GM21576 (cell line): ENCODE measurements around the gene CHFR.
"Not testable (repeated sequence)": the region's sequence is repeated elsewhere in the genome, so short reads cannot be mapped to it uniquely, and the experiment has no call there.

Experiments
- ATAC-seq: cut with Tn5 transposase; IDR thresholded peaks from one replicate; pipeline ENCODE4 v1.9.1; 2021; ENCODE audit warnings: mild to moderate bottlenecking, moderate library complexity; ENCODE audit not compliant: unreplicated experiment

CHFR gene, protein sequence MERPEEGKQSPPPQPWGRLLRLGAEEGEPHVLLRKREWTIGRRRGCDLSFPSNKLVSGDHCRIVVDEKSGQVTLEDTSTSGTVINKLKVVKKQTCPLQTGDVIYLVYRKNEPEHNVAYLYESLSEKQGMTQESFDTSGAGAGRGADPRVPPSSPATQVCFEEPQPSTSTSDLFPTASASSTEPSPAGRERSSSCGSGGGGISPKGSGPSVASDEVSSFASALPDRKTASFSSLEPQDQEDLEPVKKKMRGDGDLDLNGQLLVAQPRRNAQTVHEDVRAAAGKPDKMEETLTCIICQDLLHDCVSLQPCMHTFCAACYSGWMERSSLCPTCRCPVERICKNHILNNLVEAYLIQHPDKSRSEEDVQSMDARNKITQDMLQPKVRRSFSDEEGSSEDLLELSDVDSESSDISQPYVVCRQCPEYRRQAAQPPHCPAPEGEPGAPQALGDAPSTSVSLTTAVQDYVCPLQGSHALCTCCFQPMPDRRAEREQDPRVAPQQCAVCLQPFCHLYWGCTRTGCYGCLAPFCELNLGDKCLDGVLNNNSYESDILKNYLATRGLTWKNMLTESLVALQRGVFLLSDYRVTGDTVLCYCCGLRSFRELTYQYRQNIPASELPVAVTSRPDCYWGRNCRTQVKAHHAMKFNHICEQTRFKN

GRCh38 chr12:132887513-132888351, at the start of gene CHFR:
TSS of gene CHFR (minus strand) at chr12:132887605. CDS start at chr12:132887328, 277 bp downstream.
- ATAC-seq, result peak; percentile 98

- ATAC-seq, result not testable (repeated sequence)
Observed at GRCh38 chr12:132936921-132937320, 49.5 kb upstream of the CHFR start.

- ATAC-seq, result no peak
Observed at GRCh38 chr12:132936163-132936562, 48.8 kb upstream of the CHFR start.

GRCh38 chr12:132926415-132926833, 39.0 kb upstream of the CHFR start:
- ATAC-seq, result no peak

GRCh38 chr12:132925597-132926414, 38.4 kb upstream of the CHFR start:
- ATAC-seq, result no peak

- ATAC-seq, result no peak
Observed at GRCh38 chr12:132924356-132924755, 37.0 kb upstream of the CHFR start.

- no peak for ATAC-seq
Observed at GRCh38 chr12:132923356-132923909, 36.0 kb upstream of the CHFR start.

GRCh38 chr12:132922676-132923075, 35.3 kb upstream of the CHFR start:
- no peak for ATAC-seq

- no peak for ATAC-seq
Observed at GRCh38 chr12:132921685-132922084, 34.3 kb upstream of the CHFR start.

- ATAC-seq, result no peak
Observed at GRCh38 chr12:132918680-132919079, 31.3 kb upstream of the CHFR start.

DNA sequence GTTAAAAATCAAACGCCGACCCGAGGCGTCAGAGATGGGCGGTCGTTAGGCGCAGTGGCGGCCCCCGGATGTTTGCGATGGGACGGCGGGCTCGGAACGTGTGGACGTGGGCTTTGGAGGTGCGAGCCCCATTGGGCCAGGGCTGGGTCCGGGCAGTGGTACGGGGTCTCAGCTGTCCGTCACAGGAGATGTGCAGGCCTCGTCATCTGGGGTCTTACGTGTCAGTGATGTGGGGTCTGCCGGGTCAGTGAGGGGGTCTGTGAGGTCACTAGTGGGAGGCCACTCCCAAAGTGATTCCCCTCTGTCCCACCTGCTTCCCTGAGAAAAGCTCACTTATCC, 21.6 kb upstream of the CHFR start:
- peak; percentile 11 for ATAC-seq

DNA sequence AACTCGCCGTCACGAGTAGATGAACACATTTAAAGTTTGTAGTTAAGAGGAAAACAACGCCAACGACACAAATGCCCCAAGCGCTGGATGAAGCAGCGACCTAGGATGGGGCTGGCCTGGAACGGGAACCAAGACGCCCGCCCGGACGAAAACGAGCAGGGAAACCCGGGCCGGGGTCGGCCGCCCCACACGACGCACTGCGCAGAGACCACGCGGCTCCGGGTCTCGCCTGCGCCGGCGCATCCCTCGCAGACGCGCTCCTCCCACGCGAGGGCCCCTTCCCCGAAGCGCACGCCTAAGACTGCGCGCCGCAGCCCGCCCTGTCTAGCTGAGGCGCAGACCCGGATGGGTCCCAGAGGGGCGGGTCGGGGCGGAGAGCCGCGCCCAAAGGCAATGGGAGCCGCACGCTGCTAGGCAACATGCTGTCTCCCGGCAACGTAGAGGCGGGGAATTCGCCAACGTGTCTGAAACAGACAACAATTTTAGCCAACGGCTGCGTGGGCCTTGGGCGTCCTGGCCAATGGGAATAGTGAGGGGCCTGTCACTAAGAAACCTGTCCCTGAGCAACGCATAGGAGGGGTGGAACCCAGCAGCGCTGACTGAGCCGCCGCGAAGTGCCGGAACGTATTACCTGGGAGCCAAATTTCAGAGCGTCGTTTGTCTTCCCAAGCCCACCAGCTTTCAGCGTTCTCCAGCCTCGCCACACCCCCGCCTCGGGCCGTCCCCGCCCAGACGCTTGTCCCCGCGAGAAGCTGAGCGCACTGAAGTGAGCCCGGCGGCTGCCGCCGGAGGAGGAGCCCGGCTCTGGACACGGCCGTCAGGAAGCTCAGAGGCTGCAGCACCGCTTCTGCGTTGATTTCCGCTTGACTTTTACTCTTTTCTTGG, 21.0 kb upstream of the CHFR start:
- ATAC-seq, result peak; percentile 95

GRCh38 chr12:132907789-132908144, 20.4 kb upstream of the CHFR start:
- not testable (repeated sequence) for ATAC-seq

DNA sequence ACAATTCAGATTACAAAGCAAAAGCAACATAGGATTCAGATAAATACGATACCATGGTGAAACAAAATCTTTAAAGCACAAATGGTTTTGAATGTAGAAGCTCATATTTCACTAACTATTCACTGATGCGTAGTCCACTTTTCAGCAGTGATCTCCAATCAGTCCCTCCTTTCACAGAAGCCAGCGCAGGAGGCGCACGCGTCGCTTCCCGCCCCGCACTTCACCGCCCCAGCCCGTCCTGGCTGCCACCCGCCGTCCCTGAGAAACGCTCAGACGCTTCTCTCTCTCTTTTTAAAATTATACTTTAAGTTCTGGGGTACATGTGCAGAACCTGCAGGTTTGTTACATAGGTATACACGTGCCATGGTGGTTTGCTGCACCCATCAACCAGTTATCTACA, 19.8 kb upstream of the CHFR start:
- no peak for ATAC-seq

DNA sequence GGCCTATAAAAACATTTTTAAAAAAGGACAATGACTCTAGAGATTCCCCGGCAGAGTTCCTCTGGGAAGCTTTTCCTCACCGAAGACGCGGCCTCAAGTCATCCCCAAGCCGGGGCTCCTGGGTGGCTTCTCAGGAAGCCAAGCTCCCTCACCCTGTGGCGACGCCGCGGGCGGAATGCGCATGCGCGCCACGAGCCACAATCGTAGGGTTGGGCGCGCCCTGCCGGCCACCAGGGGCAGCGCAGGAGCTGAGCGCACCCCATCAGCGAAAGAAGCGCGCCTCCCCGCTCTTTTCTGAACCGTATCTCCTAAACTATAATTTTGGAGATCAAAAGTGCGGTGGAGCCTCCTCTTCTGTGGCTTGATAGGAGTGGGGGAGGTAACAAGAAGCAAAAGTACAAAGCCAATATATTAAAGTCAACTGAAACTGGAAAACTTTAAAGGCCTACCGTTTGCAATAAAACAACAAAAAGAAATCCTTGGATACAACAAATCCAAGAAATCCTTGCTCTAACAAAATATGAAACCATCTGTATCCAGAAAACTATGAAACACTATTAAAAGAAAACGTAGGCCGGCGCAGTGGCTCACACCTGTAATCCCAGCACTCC, 17.4 kb upstream of the CHFR start:
- no peak for ATAC-seq

DNA sequence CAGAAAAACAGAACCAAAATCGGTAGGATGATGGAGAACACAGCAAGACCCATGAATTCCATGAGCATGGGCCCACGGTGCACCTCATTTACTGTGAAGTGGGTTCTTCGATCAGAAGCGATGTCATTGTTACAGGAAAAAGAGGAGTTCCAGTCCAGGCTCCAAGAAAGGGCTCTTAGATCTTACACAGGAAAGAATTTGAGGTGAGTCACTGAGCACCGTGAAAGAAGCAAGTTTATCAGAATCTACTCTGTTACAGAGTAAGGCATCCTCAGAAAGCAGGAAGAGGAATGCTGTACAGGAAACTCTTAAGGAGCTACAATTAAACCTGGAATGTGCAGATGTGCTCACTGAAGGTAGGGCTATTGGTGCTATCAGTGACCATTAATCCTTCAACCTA, 11.6 kb upstream of the CHFR start:
- ATAC-seq, result no peak

DNA sequence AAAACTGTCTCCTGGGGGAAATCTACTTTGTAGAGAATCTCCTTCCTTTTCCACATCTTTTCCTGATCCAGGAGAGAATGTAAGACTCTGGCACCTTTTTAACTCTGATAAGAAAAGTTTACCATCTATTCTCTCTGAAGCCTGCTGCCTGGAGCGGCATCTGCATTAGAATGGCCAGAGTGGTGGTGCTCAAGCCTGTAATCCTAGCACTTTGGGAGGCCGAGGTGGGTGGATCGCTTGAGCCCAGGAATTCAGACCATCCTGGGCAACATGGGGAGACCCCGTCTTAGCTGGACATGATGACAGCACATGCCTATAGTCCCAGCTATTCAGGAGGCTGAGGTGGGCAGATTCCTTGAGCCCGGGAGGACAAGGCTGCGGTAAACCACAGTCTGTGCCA, 1.4 kb upstream of the CHFR start:
- no peak for ATAC-seq

- peak; percentile 9 for ATAC-seq
Observed at GRCh38 chr12:132886529-132887477, 602 bp downstream of the CHFR start.
